GM21723 (cell line): Measurements from ENCODE around the gene RASD2.

ENCODE experiments used
- ATAC-seq: cut with Tn5 transposase; IDR thresholded peaks from one replicate; pipeline ENCODE4 v1.9.1; 2021; ENCODE audit warnings: mild to moderate bottlenecking, moderate library complexity; ENCODE audit not compliant: unreplicated experiment

RASD2 gene

GRCh38 chr22:35539487-35539886 lies 1.1 kb upstream of the RASD2 start:
- ATAC-seq = no peak

- ATAC-seq = no peak
Observed at GRCh38 chr22:35539910-35540594, 579 bp upstream of the RASD2 start.

GRCh38 chr22:35541254-35541748 lies 670 bp downstream of the RASD2 start:
- no peak for ATAC-seq

- no peak for ATAC-seq
Observed at GRCh38 chr22:35542157-35542938, 1.7 kb downstream of the RASD2 start.

- no peak for ATAC-seq
Observed at GRCh38 chr22:35542939-35543516, 2.4 kb downstream of the RASD2 start.

GRCh38 chr22:35543702-35544101 lies 3.1 kb downstream of the RASD2 start:
- ATAC-seq = no peak

- ATAC-seq = no peak
Observed at GRCh38 chr22:35544189-35544588, 3.6 kb downstream of the RASD2 start.

- no peak for ATAC-seq
Observed at GRCh38 chr22:35544827-35545226, 4.2 kb downstream of the RASD2 start.

- no peak for ATAC-seq
Observed at GRCh38 chr22:35546886-35547285, 6.3 kb downstream of the RASD2 start.

GRCh38 chr22:35547987-35548721 lies 7.5 kb downstream of the RASD2 start:
- no peak for ATAC-seq

GRCh38 chr22:35548722-35549112 lies 8.1 kb downstream of the RASD2 start:
- no peak for ATAC-seq

GRCh38 chr22:35549328-35549727 lies 8.7 kb downstream of the RASD2 start:
- no peak for ATAC-seq

GRCh38 chr22:35551549-35552177 lies 11.0 kb downstream of the RASD2 start:
- ATAC-seq = no peak

- no peak for ATAC-seq
Observed at GRCh38 chr22:35552196-35552842, 11.7 kb downstream of the RASD2 start.

GRCh38 chr22:35552846-35553245 lies 12.2 kb downstream of the RASD2 start:
- no peak for ATAC-seq

- no peak for ATAC-seq
Observed at GRCh38 chr22:35553341-35553740, 12.7 kb downstream of the RASD2 start.

- ATAC-seq = no peak
Observed at GRCh38 chr22:35554297-35554845, 13.7 kb downstream of the RASD2 start.

GRCh38 chr22:35555483-35555890 lies 14.9 kb downstream of the RASD2 start:
- ATAC-seq = no peak

- ATAC-seq = no peak
Observed at GRCh38 chr22:35555946-35556547, 15.4 kb downstream of the RASD2 start.

GRCh38 chr22:35556666-35557065 lies 16.0 kb downstream of the RASD2 start:
- ATAC-seq = no peak
